GM08714 (cell line): ENCODE results near the gene RBMY1B.
"Not testable (repeated sequence)": the region's sequence is repeated elsewhere in the genome, so short reads cannot be mapped to it uniquely, and the experiment has no call there.

Source experiments
- H3K4me3 ChIP-seq: fragments of 200-500 bp; sonication (Bioruptor generic); 2 replicates; pipeline ENCODE4 v1.5.1; 2014; ENCODE audit warnings: mild to moderate bottlenecking, low read length, inconsistent platforms
- ZNF274 ChIP-seq: IDR thresholded peaks from 2 replicates; pipeline ENCODE4 v1.6.1; 2012; ENCODE audit warnings: mild to moderate bottlenecking, low read depth, low read length

RBMY1B gene

DNA sequence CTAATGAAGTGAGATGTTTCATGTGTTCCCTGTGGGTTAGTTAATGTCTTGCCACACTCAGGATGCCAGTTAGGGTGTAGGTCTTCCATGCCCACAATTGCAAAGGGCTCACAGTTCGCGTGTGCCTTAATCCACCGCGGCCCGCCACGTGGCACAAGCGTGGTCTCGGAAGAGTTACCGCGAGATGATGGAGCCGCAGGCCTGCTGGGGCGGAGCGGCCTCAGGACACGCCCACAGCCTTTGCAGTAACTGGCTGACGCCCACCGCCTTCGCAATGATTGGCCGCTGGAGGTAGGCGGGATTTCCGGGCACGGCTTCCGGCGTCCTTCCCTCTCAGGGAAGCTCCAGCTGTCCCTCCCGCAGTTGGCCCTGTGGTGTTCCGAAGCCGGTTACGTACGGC lies at the start of gene RBMY1B:
Gene RBMY1B, plus strand, starts transcription at position 301 of the 400 bp plus-strand sequence. CDS start 2,013 bp downstream, outside the sequence.
- H3K4me3 ChIP-seq, result not testable (repeated sequence)

DNA sequence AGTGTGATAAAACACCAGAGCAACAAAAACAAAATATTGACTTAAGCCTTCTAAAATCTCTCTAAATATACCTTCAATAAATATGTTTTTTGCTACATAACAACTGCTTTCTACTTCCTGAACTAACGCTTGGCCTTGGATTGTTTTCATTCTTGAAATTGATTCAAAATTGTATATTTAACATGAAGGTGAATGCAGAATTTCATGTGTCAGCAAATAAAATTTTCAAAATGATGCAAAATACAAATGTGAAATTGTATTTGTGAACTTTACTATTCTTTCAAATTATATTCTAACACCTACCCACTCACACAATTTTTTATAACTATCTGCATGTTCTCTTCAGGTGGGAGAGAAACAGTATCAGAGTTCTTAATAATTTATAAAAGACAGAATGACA lies 48.2 kb upstream of the RBMY1B start:
- not testable (repeated sequence) for H3K4me3 ChIP-seq

DNA sequence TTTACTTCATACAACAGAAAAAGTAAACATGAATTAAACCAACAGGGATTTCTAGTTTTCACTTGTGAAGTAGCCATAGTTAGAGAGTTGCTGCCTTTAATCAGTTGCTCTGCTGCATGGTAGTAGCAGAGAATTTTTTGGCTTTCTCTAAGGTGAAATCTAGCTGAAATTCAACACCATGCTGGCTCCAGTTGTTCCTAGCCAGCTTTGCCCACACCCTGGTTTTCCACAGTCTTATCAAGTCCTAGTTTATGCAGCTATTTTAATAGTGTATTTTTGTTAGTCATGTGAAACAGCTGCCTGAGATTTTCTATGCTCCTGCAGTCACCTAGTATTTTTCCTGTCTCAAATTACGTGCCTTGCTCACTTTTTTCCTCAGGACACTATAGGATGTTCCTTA lies 28.2 kb upstream of the RBMY1B start:
- H3K4me3 ChIP-seq, result no peak overlapping the region
- TF ChIP-seq ZNF274, result no peak

DNA sequence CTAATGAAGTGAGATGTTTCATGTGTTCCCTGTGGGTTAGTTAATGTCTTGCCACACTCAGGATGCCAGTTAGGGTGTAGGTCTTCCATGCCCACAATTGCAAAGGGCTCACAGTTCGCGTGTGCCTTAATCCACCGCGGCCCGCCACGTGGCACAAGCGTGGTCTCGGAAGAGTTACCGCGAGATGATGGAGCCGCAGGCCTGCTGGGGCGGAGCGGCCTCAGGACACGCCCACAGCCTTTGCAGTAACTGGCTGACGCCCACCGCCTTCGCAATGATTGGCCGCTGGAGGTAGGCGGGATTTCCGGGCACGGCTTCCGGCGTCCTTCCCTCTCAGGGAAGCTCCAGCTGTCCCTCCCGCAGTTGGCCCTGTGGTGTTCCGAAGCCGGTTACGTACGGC lies 23.4 kb downstream of the RBMY1B start, which contains the start of gene RBMY1A1:
Gene RBMY1A1, plus strand, starts transcription at position 301 of the 400 bp plus-strand sequence. CDS start 2,013 bp downstream, outside the sequence.
- H3K4me3 ChIP-seq, result not testable (repeated sequence)

DNA sequence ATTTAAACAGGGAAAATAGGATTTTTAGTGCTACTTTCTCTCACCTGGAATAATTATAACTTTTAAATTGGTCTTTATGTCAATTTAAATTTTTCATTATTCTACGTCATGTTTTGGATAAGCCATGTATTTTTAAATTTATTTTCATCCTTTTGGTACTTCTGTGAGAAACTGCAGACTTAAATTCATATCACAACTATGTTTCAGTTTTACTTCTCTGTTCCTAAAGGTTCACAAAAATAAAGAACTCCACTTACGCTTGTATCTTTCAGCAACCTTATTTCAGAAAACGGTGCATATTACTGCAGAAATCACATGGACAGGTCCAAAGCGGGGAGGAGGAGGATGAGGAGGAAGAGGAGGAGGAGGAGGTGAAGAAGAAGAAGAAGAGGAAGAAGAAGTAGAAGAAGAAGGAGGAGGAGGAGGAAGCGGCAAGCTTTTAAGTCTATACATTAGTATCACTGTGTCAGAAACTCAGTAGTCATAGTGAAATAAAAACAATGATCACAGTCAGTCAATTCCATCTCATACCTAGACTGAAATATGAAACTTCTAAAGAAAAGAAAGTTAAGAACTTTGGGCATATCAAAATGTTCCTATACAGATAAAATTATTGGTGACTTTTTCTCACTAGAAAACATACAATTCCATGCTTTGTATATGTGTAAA lies 48.3 kb downstream of the RBMY1B start:
- not testable (repeated sequence) for H3K4me3 ChIP-seq
